Skeletal muscle tissue (tissue), 4 donors: ENCODE measurements around the gene ID4. TPM values are rescaled to one million over a fixed set of nuclear protein-coding genes. Genes with fewer than 3 reads are reported as not detected.

Experiments used
- H3K27ac ChIP-seq: one replicate; pipeline ENCODE4 v1.7.0; 2013; ENCODE audit warnings: mild to moderate bottlenecking, low read depth, low read length, inconsistent platforms
- H3K27me3 ChIP-seq, 3 donors: one replicate each; pipeline ENCODE4 v1.7.0; 2013; ENCODE audit warnings: low read length in 3 of 3; ENCODE audit not compliant: control insufficient read depth in 3 of 3, insufficient read depth in 3 of 3
- H3K36me3 ChIP-seq, 3 donors: one replicate each; pipeline ENCODE4 v1.7.0; 2013; ENCODE audit warnings: low read length in 3 of 3; ENCODE audit not compliant: control insufficient read depth in 3 of 3, insufficient read depth in 3 of 3
- H3K4me1 ChIP-seq, 3 donors: one replicate each; pipeline ENCODE4 v1.7.0; 2013; ENCODE audit warnings: low read length in 3 of 3, mild to moderate bottlenecking in 3 of 3; ENCODE audit not compliant: control insufficient read depth in 3 of 3, insufficient read depth in 3 of 3
- H3K4me3 ChIP-seq, 3 donors: one replicate each; pipeline ENCODE4 v1.7.0; 2013; ENCODE audit warnings: low read length in 3 of 3
- H3K9ac ChIP-seq, 3 donors: one replicate each; pipeline ENCODE4 v1.7.0; 2013; ENCODE audit warnings: low read length in 3 of 3, mild to moderate bottlenecking in 3 of 3, moderate library complexity in 2 of 3, low read depth in 1 of 3
- H3K9me3 ChIP-seq, 3 donors: one replicate each; pipeline ENCODE4 v1.7.0; 2013; ENCODE audit warnings: low read length in 3 of 3; ENCODE audit not compliant: control insufficient read depth in 3 of 3
- total RNA-seq: library from RNA; depleted of rRNA; stranded (reverse); fragments of >200 nt; gene quantifications from one replicate; pipeline ENCODE4 v1.2.3, GENCODE V29; 2014
- donor health status: Osteomylitis.

ID4 gene
- total RNA-seq, 1 donor from 2014 or later, result 12.5 TPM

- no peaks in the 10 kb centered on the region for H3K9me3 ChIP-seq
- no peaks in the 10 kb centered on the region for H3K36me3 ChIP-seq
- H3K27ac ChIP-seq, result no peak overlapping the region
- no peak overlapping the region for H3K9ac ChIP-seq
- no peak overlapping the region for H3K4me3 ChIP-seq
- peaks cover 0 to 7% (median 4%) of the 10 kb centered on the region in 3 donors for H3K27me3 ChIP-seq
- peaks cover 7 to 14% (median 9%) of the 10 kb centered on the region in 3 donors for H3K4me1 ChIP-seq
Measured at GRCh38 chr6:19841181-19841580, 4.0 kb downstream of the ID4 start.

- Histone ChIP-seq H3K27me3 (peaks cover 0 to 7% (median 4%) of the 10 kb centered on the region in 3 donors), H3K9me3 (no peaks in the 10 kb centered on the region), H3K27ac (no peak overlapping the region), H3K36me3 (no peaks in the 10 kb centered on the region), H3K4me3 (no peak overlapping the region), H3K4me1 (peaks cover 7 to 14% (median 9%) of the 10 kb centered on the region in 3 donors), H3K9ac (no peak overlapping the region)
Measured at GRCh38 chr6:19842030-19842615, 5.0 kb downstream of the ID4 start.

DNA sequence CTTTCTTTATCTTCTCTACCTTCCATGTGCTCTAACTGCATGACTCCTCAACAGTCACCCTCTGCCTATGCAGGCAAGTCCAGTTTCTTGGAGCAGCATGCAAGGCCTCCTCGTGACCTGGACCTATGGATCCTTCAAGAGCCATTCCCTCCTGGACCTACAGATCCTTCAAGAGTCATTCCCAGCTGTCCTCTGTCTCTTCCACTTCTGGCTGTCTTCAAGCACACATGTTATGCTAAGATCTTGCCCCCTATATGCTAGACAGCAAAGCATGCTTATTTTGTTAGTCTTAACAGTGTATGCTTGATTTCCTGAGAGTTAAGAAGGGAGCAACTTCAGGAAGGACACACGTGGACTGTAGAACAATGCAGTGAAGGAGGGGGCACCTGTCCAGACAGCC lies 7.5 kb downstream of the ID4 start:
- H3K9ac ChIP-seq, result no peak overlapping the region

DNA sequence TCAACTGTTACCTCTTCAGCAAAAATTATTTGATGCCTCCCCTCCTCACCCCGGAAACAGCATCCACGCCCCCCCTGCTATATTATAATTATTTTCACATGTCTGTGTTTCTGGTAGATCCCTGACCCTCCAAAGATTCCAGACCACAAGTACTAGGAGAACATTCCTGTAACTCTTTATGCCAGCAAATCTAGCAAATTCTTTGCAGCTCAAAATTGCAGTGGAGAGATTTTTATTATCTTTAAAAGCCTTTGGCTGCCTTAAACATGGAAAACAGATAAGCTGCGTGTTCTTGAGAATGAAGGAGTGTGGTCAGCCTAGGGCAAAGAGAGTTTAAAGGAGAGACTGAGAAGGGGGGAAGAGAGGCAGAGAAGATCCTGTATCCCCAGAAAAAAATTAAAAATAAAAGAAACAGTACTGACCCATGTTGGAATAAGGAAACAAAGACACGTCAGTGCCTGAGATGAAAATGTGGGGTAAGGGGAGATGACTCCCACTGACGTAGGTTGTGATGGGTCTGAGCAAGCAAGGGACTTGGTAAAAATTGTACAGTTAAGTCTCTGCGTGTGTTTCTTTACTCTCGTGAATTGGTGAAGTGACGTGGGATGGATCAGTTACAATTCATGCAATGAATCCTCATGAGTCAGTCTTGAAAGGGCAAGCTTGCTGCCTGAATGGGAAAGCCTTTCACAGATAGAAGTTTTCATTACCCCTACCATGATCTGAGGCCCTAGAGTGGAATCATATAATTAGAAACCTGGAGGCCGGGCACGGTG lies 8.3 kb downstream of the ID4 start:
- no peaks in the 10 kb centered on the region for H3K4me1 ChIP-seq
- H3K9ac ChIP-seq, result no peak overlapping the region
- H3K36me3 ChIP-seq, result no peaks in the 10 kb centered on the region
- no peak overlapping the region for H3K27ac ChIP-seq
- H3K4me3 ChIP-seq, result no peak overlapping the region
- H3K9me3 ChIP-seq, result no peaks in the 10 kb centered on the region
- H3K27me3 ChIP-seq, result peaks cover 0 to 4% (median 0%) of the 10 kb centered on the region in 3 donors

More for the DNA sequence above, 7.5 kb downstream of the ID4 start:
- H3K36me3 ChIP-seq, result no peaks in the 10 kb centered on the region
- no peaks in the 10 kb centered on the region for H3K9me3 ChIP-seq
- H3K4me1 ChIP-seq, result no peaks in the 10 kb centered on the region
- no peak overlapping the region for H3K27ac ChIP-seq
- H3K4me3 ChIP-seq, result no peak overlapping the region
- H3K27me3 ChIP-seq, result peaks cover 0 to 4% (median 0%) of the 10 kb centered on the region in 3 donors

DNA sequence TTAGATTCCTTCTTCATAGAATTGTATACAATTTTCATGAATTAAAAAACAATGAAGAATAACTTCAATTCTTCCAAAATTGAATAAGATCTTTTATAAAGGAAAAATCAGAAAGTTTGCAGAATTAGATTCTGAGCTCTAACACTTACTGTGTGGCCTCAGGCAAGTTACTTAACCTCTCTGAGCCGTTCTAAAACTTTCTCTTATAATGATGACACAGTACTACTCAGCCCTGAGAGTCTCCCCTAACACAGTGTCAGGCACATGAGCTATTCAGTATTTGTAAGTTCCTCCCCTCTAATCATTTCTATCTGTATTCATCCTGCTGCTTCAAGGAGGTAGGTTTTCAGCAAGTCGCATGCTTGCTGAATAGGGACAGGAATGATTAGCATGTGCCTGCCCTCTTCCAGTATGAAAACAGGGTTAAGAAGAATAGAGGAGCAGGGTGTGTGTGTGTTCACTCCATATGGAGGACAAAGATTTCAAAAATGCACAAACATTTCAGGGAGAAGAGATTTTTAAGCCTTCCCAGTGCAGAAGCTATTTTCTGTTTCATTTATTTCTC lies 11.4 kb downstream of the ID4 start:
- no peak overlapping the region for H3K4me3 ChIP-seq
- peaks cover 0 to 4% (median 0%) of the 10 kb centered on the region in 3 donors for H3K27me3 ChIP-seq
- H3K9me3 ChIP-seq, result no peaks in the 10 kb centered on the region
- H3K36me3 ChIP-seq, result no peaks in the 10 kb centered on the region
- H3K9ac ChIP-seq, result no peak overlapping the region
- no peak overlapping the region for H3K27ac ChIP-seq
- peaks cover 0 to 4% (median 4%) of the 10 kb centered on the region in 3 donors for H3K4me1 ChIP-seq

DNA sequence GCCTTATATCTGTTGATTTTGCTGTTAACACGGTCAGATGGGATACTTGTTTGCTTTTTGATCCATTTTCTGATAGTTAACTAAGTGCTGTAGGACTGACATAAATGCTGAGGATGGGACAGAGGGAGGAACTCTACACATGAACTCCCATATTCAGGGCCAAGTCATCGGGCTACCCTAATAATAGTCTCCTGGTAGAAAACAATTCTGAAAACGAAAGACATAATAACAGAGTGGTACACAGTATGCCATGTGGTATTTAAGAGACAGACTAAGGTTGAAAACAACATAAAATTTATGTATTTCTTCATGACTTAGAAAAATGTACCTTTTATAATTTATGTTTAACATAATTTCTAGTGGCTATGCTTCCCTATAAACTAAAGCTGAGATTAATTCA lies 12.0 kb downstream of the ID4 start:
- Histone ChIP-seq H3K36me3 (no peaks in the 10 kb centered on the region), H3K9me3 (no peaks in the 10 kb centered on the region), H3K27me3 (peaks cover 0 to 4% (median 0%) of the 10 kb centered on the region in 3 donors), H3K27ac (no peak overlapping the region), H3K4me1 (peaks cover 0 to 4% (median 4%) of the 10 kb centered on the region in 3 donors), H3K4me3 (no peak overlapping the region), H3K9ac (no peak overlapping the region)

- H3K27me3 ChIP-seq, result peaks cover 0 to 2% (median 0%) of the 10 kb centered on the region in 3 donors
- no peak overlapping the region for H3K4me3 ChIP-seq
- no peak overlapping the region for H3K27ac ChIP-seq
- peaks cover 0 to 4% (median 4%) of the 10 kb centered on the region in 3 donors for H3K4me1 ChIP-seq
- H3K9me3 ChIP-seq, result no peaks in the 10 kb centered on the region
- H3K9ac ChIP-seq, result no peak overlapping the region
- no peaks in the 10 kb centered on the region for H3K36me3 ChIP-seq
Measured at GRCh38 chr6:19849755-19850154, 12.6 kb downstream of the ID4 start.

DNA sequence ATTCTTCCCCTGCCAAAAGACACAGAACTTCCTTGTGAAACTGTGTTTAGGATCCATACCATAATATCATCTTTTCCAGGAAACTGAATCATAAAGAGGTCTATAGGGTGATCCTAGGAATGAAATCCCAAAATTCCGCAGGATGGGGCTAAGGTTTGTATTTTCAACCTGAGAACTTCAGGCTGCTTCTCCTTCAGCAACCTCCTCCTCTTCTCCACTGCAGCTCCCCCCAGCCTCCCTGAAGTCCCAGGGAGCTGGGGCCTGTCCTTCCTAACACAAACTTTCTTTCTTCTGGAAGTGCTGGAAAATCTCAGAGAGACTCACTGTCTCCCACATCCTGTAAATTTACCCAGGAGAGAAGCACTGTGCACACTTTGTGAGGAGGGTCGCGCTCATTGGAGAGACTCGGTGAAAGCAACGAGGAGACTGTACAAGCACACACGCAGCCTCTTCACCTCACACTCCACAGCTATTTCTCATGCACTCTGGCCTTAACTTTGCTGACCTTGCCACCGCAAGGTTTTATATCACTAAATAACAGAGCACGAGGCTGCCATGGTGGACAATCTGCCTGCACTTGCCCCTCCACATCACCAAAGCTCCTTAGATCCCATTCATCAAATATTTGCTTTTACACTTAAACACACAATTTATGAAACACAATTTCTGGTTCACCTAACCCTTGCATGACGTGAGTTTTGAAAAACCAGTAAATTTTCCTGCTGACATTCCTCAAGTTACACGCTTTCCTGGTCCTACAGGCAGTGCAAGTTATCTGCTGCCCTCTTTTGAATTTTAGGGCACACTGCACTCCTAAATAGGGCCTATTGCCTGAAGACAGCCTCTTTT lies 14.3 kb downstream of the ID4 start:
- Histone ChIP-seq H3K9ac (peak overlapping the region in 1 of 3 donors; percentile 54), H3K27ac (no peak overlapping the region), H3K36me3 (no peaks in the 10 kb centered on the region), H3K4me1 (peaks cover 0 to 4% (median 4%) of the 10 kb centered on the region in 3 donors), H3K4me3 (peak overlapping the region in 1 of 3 donors; percentile 2), H3K9me3 (no peaks in the 10 kb centered on the region), H3K27me3 (no peaks in the 10 kb centered on the region)

GRCh38 chr6:19852090-19852457 lies 14.9 kb downstream of the ID4 start:
- Histone ChIP-seq H3K4me1 (peaks cover 0 to 4% (median 4%) of the 10 kb centered on the region in 3 donors), H3K9ac (no peak overlapping the region), H3K27me3 (no peaks in the 10 kb centered on the region), H3K27ac (no peak overlapping the region), H3K9me3 (no peaks in the 10 kb centered on the region), H3K4me3 (no peak overlapping the region), H3K36me3 (no peaks in the 10 kb centered on the region)
